ENCODE measurements around the gene BUD31.
"Not testable (repeated sequence)": the region's sequence is repeated elsewhere in the genome, so short reads cannot be mapped to it uniquely, and the experiment has no call there.

Gene BUD31

GRCh38 chr7:99402854-99403253 lies 5.9 kb upstream of the BUD31 start:
- H3K4me1 ChIP-seq (ENCODE audit: control insufficient read depth, insufficient read depth, low read length) = no peaks in the 10 kb centered on the region
- no CpG with 5 or more reads among the region's 3 CpGs for WGBS (ENCODE audit: insufficient coverage, insufficient read length)

DNA sequence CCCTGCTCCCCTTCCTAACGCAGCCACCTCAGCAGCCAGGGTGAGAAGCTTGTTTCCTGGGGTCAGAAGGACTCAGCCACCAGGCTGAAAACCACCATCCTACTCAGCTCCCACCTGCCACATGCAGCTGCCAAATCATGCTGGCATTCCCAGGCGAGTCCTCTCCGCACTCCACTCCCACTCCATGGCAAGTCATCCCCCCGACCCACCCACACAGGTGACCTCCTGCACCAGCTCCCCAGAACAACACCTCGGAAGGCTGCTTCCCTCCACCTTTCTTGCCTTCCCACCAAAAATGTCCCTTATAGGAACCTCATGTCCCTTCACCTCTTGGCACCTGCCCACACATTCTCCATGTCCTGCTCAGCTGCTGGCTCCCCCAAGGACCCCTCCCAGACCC lies 5.0 kb upstream of the BUD31 start:
- no CpG with 5 or more reads among the region's 5 CpGs for WGBS (ENCODE audit: insufficient coverage, insufficient read length)
- Histone ChIP-seq H3K4me1 (ENCODE audit: control insufficient read depth, insufficient read depth, low read length) (no peaks in the 10 kb centered on the region), H3K27me3 (ENCODE audit: control insufficient read depth, insufficient read depth, low read length) (no peaks in the 10 kb centered on the region), H3K36me3 (ENCODE audit: control insufficient read depth, insufficient read depth, low read length) (peaks cover 34% of the 10 kb centered on the region; the same call in 1 of the 2 replicates), H3K9me3 (ENCODE audit: control insufficient read depth, insufficient read depth, low read length) (no peaks in the 10 kb centered on the region), H3K4me3 (ENCODE audit: low read length) (no peak overlapping the region), H3K27ac (ENCODE audit: low read length) (no peak overlapping the region)
- DNase-seq (ENCODE audit: low read depth, low spot score) = no peak

More at GRCh38 chr7:99402854-99403253, 5.9 kb upstream of the BUD31 start:
- H3K4me3 ChIP-seq (ENCODE audit: low read length) = no peak overlapping the region
- H3K9me3 ChIP-seq (ENCODE audit: control insufficient read depth, insufficient read depth, low read length) = no peaks in the 10 kb centered on the region
- H3K27me3 ChIP-seq (ENCODE audit: control insufficient read depth, insufficient read depth, low read length) = no peaks in the 10 kb centered on the region
- no peak for DNase-seq (ENCODE audit: low read depth, low spot score)
- no peak overlapping the region for H3K27ac ChIP-seq (ENCODE audit: low read length)
- peaks cover 38% of the 10 kb centered on the region; the same call in 1 of the 2 replicates for H3K36me3 ChIP-seq (ENCODE audit: control insufficient read depth, insufficient read depth, low read length)

- no CpG with 5 or more reads among the region's 18 CpGs for WGBS (ENCODE audit: insufficient coverage, insufficient read length)
- H3K4me3 ChIP-seq (ENCODE audit: low read length) = no peak overlapping the region
- no peaks in the 10 kb centered on the region for H3K27me3 ChIP-seq (ENCODE audit: control insufficient read depth, insufficient read depth, low read length)
- H3K9me3 ChIP-seq (ENCODE audit: control insufficient read depth, insufficient read depth, low read length) = no peaks in the 10 kb centered on the region
- DNase-seq (ENCODE audit: low read depth, low spot score) = no peak
- no peak overlapping the region for H3K27ac ChIP-seq (ENCODE audit: low read length)
- H3K4me1 ChIP-seq (ENCODE audit: control insufficient read depth, insufficient read depth, low read length) = no peaks in the 10 kb centered on the region
- peaks cover 30% of the 10 kb centered on the region; the same call in 1 of the 2 replicates for H3K36me3 ChIP-seq (ENCODE audit: control insufficient read depth, insufficient read depth, low read length)
Observed at GRCh38 chr7:99404235-99404976, 4.4 kb upstream of the BUD31 start.

GRCh38 chr7:99404977-99405320 lies 3.8 kb upstream of the BUD31 start:
- no peak overlapping the region for H3K27ac ChIP-seq (ENCODE audit: low read length)
- no peak overlapping the region for H3K4me3 ChIP-seq (ENCODE audit: low read length)
- no CpG with 5 or more reads among the region's 10 CpGs for WGBS (ENCODE audit: insufficient coverage, insufficient read length)
- peaks cover 25% of the 10 kb centered on the region; the same call in 1 of the 2 replicates for H3K36me3 ChIP-seq (ENCODE audit: control insufficient read depth, insufficient read depth, low read length)
- H3K4me1 ChIP-seq (ENCODE audit: control insufficient read depth, insufficient read depth, low read length) = no peaks in the 10 kb centered on the region
- H3K9me3 ChIP-seq (ENCODE audit: control insufficient read depth, insufficient read depth, low read length) = no peaks in the 10 kb centered on the region
- no peaks in the 10 kb centered on the region for H3K27me3 ChIP-seq (ENCODE audit: control insufficient read depth, insufficient read depth, low read length)
- no peak for DNase-seq (ENCODE audit: low read depth, low spot score)

DNA sequence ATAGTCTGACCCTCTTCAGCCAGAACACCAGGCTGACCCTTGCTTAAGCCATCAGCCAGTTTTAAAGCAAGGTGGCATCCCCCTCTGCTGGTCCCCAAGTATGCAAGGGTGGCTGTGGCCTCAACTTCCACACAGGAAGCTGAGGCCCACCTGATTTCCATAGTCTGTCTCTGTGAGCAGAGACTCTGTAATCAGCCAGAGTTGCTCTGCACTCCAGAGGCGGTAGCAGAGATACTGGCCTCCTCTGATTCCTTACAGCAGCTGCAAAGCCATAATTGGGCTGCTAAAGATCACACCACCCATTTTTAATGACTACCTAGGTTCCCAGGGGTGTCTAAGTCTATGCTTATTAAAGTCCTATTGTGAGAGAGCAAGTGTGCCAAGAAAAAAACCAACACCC lies 2.2 kb upstream of the BUD31 start:
- H3K36me3 ChIP-seq (ENCODE audit: control insufficient read depth, insufficient read depth, low read length) = peaks cover 14% of the 10 kb centered on the region; the same call in 1 of the 2 replicates
- no peak overlapping the region for H3K4me3 ChIP-seq (ENCODE audit: low read length)

GRCh38 chr7:99407872-99408378 lies 844 bp upstream of the BUD31 start:
- H3K36me3 ChIP-seq (ENCODE audit: control insufficient read depth, insufficient read depth, low read length) = peaks cover 14% of the 10 kb centered on the region; the same call in 1 of the 2 replicates
- no peaks in the 10 kb centered on the region for H3K4me1 ChIP-seq (ENCODE audit: control insufficient read depth, insufficient read depth, low read length)
- no peaks in the 10 kb centered on the region for H3K9me3 ChIP-seq (ENCODE audit: control insufficient read depth, insufficient read depth, low read length)
- H3K27ac ChIP-seq (ENCODE audit: low read length) = no peak overlapping the region
- WGBS (ENCODE audit: insufficient coverage, insufficient read length) = no CpG with 5 or more reads among the region's 28 CpGs
- peak overlapping the region; percentile 65 for H3K4me3 ChIP-seq (ENCODE audit: low read length)
- H3K27me3 ChIP-seq (ENCODE audit: control insufficient read depth, insufficient read depth, low read length) = no peaks in the 10 kb centered on the region
- no peak for DNase-seq (ENCODE audit: low read depth, low spot score)

More for the DNA sequence above, 2.2 kb upstream of the BUD31 start:
- Histone ChIP-seq H3K4me1 (ENCODE audit: control insufficient read depth, insufficient read depth, low read length) (no peaks in the 10 kb centered on the region), H3K27me3 (ENCODE audit: control insufficient read depth, insufficient read depth, low read length) (no peaks in the 10 kb centered on the region), H3K9me3 (ENCODE audit: control insufficient read depth, insufficient read depth, low read length) (no peaks in the 10 kb centered on the region), H3K27ac (ENCODE audit: low read length) (no peak overlapping the region)
- no CpG with 5 or more reads among the region's 1 CpG for WGBS (ENCODE audit: insufficient coverage, insufficient read length)
- no peak for DNase-seq (ENCODE audit: low read depth, low spot score)

DNA sequence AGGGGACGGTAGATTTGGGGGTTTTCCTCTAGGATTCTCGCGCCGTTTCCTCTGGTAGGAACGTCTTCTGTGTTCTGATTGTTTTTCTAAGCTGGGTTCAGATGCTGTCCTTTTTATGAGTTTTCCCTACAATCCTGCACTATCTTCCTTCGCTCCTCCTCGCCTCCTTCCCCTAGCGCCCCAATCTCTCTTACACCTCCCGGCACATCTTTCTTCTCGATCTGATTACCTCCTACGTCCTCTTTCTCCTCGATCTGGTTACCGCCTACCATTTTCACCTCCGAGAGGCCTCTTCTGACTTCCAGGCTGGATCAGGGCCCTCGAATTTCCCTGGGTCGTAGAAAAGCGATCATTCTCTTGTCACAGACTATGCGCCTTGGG lies 413 bp downstream of the BUD31 start:
- Histone ChIP-seq H3K4me1 (ENCODE audit: control insufficient read depth, insufficient read depth, low read length) (no peaks in the 10 kb centered on the region), H3K27me3 (ENCODE audit: control insufficient read depth, insufficient read depth, low read length) (no peaks in the 10 kb centered on the region), H3K27ac (ENCODE audit: low read length) (no peak overlapping the region), H3K4me3 (ENCODE audit: low read length) (peak overlapping the region; percentile 65), H3K36me3 (ENCODE audit: control insufficient read depth, insufficient read depth, low read length) (peaks cover 6% of the 10 kb centered on the region; the same call in 1 of the 2 replicates), H3K9me3 (ENCODE audit: control insufficient read depth, insufficient read depth, low read length) (no peaks in the 10 kb centered on the region)
- no peak for DNase-seq (ENCODE audit: low read depth, low spot score)
- WGBS (ENCODE audit: insufficient coverage, insufficient read length) = no CpG with 5 or more reads among the region's 18 CpGs

- Histone ChIP-seq H3K27me3 (ENCODE audit: control insufficient read depth, insufficient read depth, low read length) (no peaks in the 10 kb centered on the region), H3K4me1 (ENCODE audit: control insufficient read depth, insufficient read depth, low read length) (no peaks in the 10 kb centered on the region), H3K27ac (ENCODE audit: low read length) (no peak overlapping the region), H3K36me3 (ENCODE audit: control insufficient read depth, insufficient read depth, low read length) (peaks cover 4% of the 10 kb centered on the region; the same call in 1 of the 2 replicates), H3K4me3 (ENCODE audit: low read length) (no peak overlapping the region; the same call in 1 of the 2 replicates), H3K9me3 (ENCODE audit: control insufficient read depth, insufficient read depth, low read length) (no peaks in the 10 kb centered on the region)
- no peak for DNase-seq (ENCODE audit: low read depth, low spot score)
- WGBS (ENCODE audit: insufficient coverage, insufficient read length) = no CpG with 5 or more reads among the region's 3 CpGs
Observed at GRCh38 chr7:99409806-99410205, 1.0 kb downstream of the BUD31 start.

DNA sequence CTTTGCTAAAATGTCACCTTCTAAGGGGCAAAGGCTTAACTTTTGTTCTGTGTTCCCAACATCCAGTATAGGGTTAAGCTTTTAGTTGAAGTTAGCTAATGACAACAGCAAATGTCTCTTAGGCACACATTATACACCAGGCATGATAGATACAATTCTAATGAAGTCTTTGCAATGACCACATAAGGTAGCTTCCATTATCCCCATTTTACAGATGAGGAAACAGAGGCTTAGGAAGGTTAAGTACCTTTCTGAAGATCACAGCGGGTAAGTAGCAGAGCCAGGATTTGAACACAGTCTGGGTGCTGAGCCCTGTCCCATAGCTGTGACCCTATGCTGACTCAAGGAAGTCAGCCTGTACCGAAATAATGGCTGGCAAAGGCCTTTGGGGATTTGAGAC lies 1.9 kb downstream of the BUD31 start:
- WGBS (ENCODE audit: insufficient coverage, insufficient read length) = no CpG with 5 or more reads among the region's 2 CpGs
- H3K9me3 ChIP-seq (ENCODE audit: control insufficient read depth, insufficient read depth, low read length) = no peaks in the 10 kb centered on the region
- no peaks in the 10 kb centered on the region for H3K27me3 ChIP-seq (ENCODE audit: control insufficient read depth, insufficient read depth, low read length)
- DNase-seq (ENCODE audit: low read depth, low spot score) = no peak
- no peak overlapping the region for H3K27ac ChIP-seq (ENCODE audit: low read length)
- no peaks in the 10 kb centered on the region for H3K4me1 ChIP-seq (ENCODE audit: control insufficient read depth, insufficient read depth, low read length)
- H3K4me3 ChIP-seq (ENCODE audit: low read length) = no peak overlapping the region
- peaks cover 2% of the 10 kb centered on the region; the same call in 1 of the 2 replicates for H3K36me3 ChIP-seq (ENCODE audit: control insufficient read depth, insufficient read depth, low read length)

- H3K4me3 ChIP-seq (ENCODE audit: low read length); H3K27ac ChIP-seq (ENCODE audit: low read length); DNase-seq (ENCODE audit: low read depth, low spot score); H3K4me1 ChIP-seq (ENCODE audit: control insufficient read depth, insufficient read depth, low read length); H3K9me3 ChIP-seq (ENCODE audit: control insufficient read depth, insufficient read depth, low read length); H3K27me3 ChIP-seq (ENCODE audit: control insufficient read depth, insufficient read depth, low read length): not testable (repeated sequence)
- WGBS (ENCODE audit: insufficient coverage, insufficient read length) = no CpG with 5 or more reads among the region's 17 CpGs
- peaks cover 34% of the 10 kb centered on the region for H3K36me3 ChIP-seq (ENCODE audit: control insufficient read depth, insufficient read depth, low read length)
Observed at GRCh38 chr7:99415513-99416127, 6.9 kb downstream of the BUD31 start.

Data from iPS DF 6.9 (cell line).